ENCODE results near the gene TBC1D8. TPM values are rescaled to one million over a fixed set of nuclear protein-coding genes. Genes with fewer than 3 reads are reported as not detected.

TBC1D8 gene
- total and polyA plus RNA-seq, 2 of the 13 experiments (the other 11 are each of a cell fraction or from before 2014, with no cell fraction given), result 45.1 to 95.4 TPM

- TF ChIP-seq ZNF143 (CRISPR knock-in tag; IDR thresholded peaks at IDR 0.05) (no peak), ZBTB25 (CRISPR knock-in tag; IDR thresholded peaks at IDR 0.05) (peak; percentile 69), HOXA5 (CRISPR knock-in tag; IDR thresholded peaks at IDR 0.05) (peak; percentile 57; the same call in 1 of the 2 replicates), ISX (CRISPR knock-in tag; conservative IDR thresholded peaks at IDR 0.05) (0 out of 2 replicates have a peak, but pooled peaks have one; percentile 29), SALL1 (CRISPR knock-in tag; IDR thresholded peaks at IDR 0.05) (peak; percentile 67; the same call in 1 of the 2 replicates), ATF5 (CRISPR knock-in tag; IDR thresholded peaks at IDR 0.05; ENCODE audit: low read depth) (0 out of 2 replicates have a peak, but pooled peaks have one; percentile 60), TBX2 (CRISPR knock-in tag; IDR thresholded peaks at IDR 0.05; ENCODE audit: borderline replicate concordance) (peak; percentile 68; the same call in 1 of the 2 replicates), CREBL2 (CRISPR knock-in tag; IDR thresholded peaks at IDR 0.05; ENCODE audit: borderline replicate concordance) (0 out of 2 replicates have a peak, but pooled peaks have one; percentile 44), SMARCE1 (IDR thresholded peaks at IDR 0.05; ENCODE audit: borderline replicate concordance) (no peak), SALL2 (CRISPR knock-in tag; IDR thresholded peaks at IDR 0.05) (peak; percentile 77; the same call in 1 of the 2 replicates), TFE3 (CRISPR knock-in tag; IDR thresholded peaks at IDR 0.05) (0 out of 2 replicates have a peak, but pooled peaks have one; percentile 48), ELF3 (CRISPR knock-in tag; IDR thresholded peaks at IDR 0.05) (0 out of 2 replicates have a peak, but pooled peaks have one; percentile 43), TAF15 (IDR thresholded peaks at IDR 0.05; ENCODE audit: low read depth, low read length, poor library complexity, severe bottlenecking) (no peak), MXD1 (CRISPR knock-in tag; IDR thresholded peaks at IDR 0.05) (peak; percentile 57; the same call in 1 of the 2 replicates), NFIB (CRISPR knock-in tag; IDR thresholded peaks at IDR 0.05; ENCODE audit: borderline replicate concordance) (no peak), KMT2B (CRISPR knock-in tag; IDR thresholded peaks at IDR 0.05) (no peak; the same call in 1 of the 2 replicates), SRY (CRISPR knock-in tag; IDR thresholded peaks at IDR 0.05) (peak; percentile 34; the same call in 1 of the 2 replicates), ZNF24 (IDR thresholded peaks at IDR 0.05) (peak; percentile 41; the same call in 1 of the 2 replicates), ZBTB33 (CRISPR knock-in tag; IDR thresholded peaks at IDR 0.05) (0 out of 2 replicates have a peak, but pooled peaks have one; percentile 23), NR2F2 (IDR thresholded peaks at IDR 0.05; ENCODE audit: borderline replicate concordance, low read depth) (peak; percentile 69; the same call in 1 of the 2 replicates)
Observed at GRCh38 chr2:101152272-101153076, 1.3 kb upstream of the TBC1D8 start (continued).

Measured in HepG2 (cell line).